Renal cortical epithelial cell (primary cell): Measurements from ENCODE around the gene IL1R1. TPM values are rescaled to one million over a fixed set of nuclear protein-coding genes. Genes with fewer than 3 reads are reported as not detected.
"Not testable (repeated sequence)": the region's sequence is repeated elsewhere in the genome, so short reads cannot be mapped to it uniquely, and the experiment has no call there.

Experiments
- DNase-seq: peaks from one replicate; pipeline ENCODE4 v3.0.0-alpha.2; 2011; ENCODE audit warnings: low read depth
- total RNA-seq: library from RNA; depleted of rRNA; stranded (reverse); fragments of >200 nt; gene quantifications from 2 replicates; pipeline ENCODE4 v1.2.3, GENCODE V29; 2014

The IL1R1 gene
- total RNA-seq: 21.5 and 62.7 TPM in 2 replicates

- DNase-seq: peak; percentile 56
These were observed at the start of gene IL1R1 for GRCh38 chr2:102141970-102142828. Gene IL1R1, plus strand, starts transcription at chr2:102142746. Its CDS starts 14,979 bp downstream, at chr2:102157725.

- DNase-seq: no peak
These were observed 48.9 kb upstream of the IL1R1 start for GRCh38 chr2:102093662-102094061.

- DNase-seq: peak; percentile 92
These were observed 47.6 kb upstream of the IL1R1 start for GRCh38 chr2:102094917-102095316.

GRCh38 chr2:102096103-102096502 is 46.4 kb upstream of the IL1R1 start:
- DNase-seq: no peak

- DNase-seq: no peak
These were observed 43.8 kb upstream of the IL1R1 start for GRCh38 chr2:102098756-102099155.

- DNase-seq: no peak
These were observed 42.8 kb upstream of the IL1R1 start for GRCh38 chr2:102099536-102100298.

GRCh38 chr2:102100371-102101096 is 42.0 kb upstream of the IL1R1 start:
- peak; percentile 89 for DNase-seq

GRCh38 chr2:102101097-102101848 is 41.3 kb upstream of the IL1R1 start:
- DNase-seq: no peak

- DNase-seq: no peak
These were observed 40.5 kb upstream of the IL1R1 start for GRCh38 chr2:102101849-102102635.

GRCh38 chr2:102102636-102102948 is 40.0 kb upstream of the IL1R1 start:
- not testable (repeated sequence) for DNase-seq

- no peak for DNase-seq
These were observed 39.3 kb upstream of the IL1R1 start for GRCh38 chr2:102103284-102103683.

- DNase-seq: peak; percentile 89
These were observed 38.3 kb upstream of the IL1R1 start for GRCh38 chr2:102103992-102104871.

- DNase-seq: peak; percentile 94
These were observed 36.4 kb upstream of the IL1R1 start for GRCh38 chr2:102106133-102106556.

GRCh38 chr2:102106813-102107740 is 35.5 kb upstream of the IL1R1 start:
- DNase-seq: not testable (repeated sequence)

- DNase-seq: peak; percentile 94
These were observed 34.8 kb upstream of the IL1R1 start for GRCh38 chr2:102107741-102108070.

GRCh38 chr2:102109016-102109415 is 33.5 kb upstream of the IL1R1 start:
- no peak for DNase-seq

- DNase-seq: no peak
These were observed 32.4 kb upstream of the IL1R1 start for GRCh38 chr2:102110171-102110570.

GRCh38 chr2:102110596-102111334 is 31.8 kb upstream of the IL1R1 start:
- no peak for DNase-seq
